ENCODE data around the gene SLC41A2.
"Not testable (repeated sequence)": the region's sequence is repeated elsewhere in the genome, so short reads cannot be mapped to it uniquely, and the experiment has no call there.

The SLC41A2 gene

GRCh38 chr12:104958001-104958804 is at the start of gene SLC41A2:
Gene SLC41A2 (minus strand): TSS chr12:104958290. CDS start chr12:104928527, 29,763 bp downstream.
- peak; percentile 74 for DNase-seq (ENCODE audit: low read depth)

- DNase-seq (ENCODE audit: low read depth): no peak
Observed at GRCh38 chr12:105001476-105001875, 43.4 kb upstream of the SLC41A2 start.

- DNase-seq (ENCODE audit: low read depth): no peak
Observed at GRCh38 chr12:104999347-104999685, 41.2 kb upstream of the SLC41A2 start.

GRCh38 chr12:104998423-104999346 is 40.6 kb upstream of the SLC41A2 start:
- no peak for DNase-seq (ENCODE audit: low read depth)

GRCh38 chr12:104997541-104997940 is 39.5 kb upstream of the SLC41A2 start:
- DNase-seq (ENCODE audit: low read depth): no peak

GRCh38 chr12:104994336-104994735 is 36.2 kb upstream of the SLC41A2 start:
- DNase-seq (ENCODE audit: low read depth): no peak

- no peak for DNase-seq (ENCODE audit: low read depth)
Observed at GRCh38 chr12:104991565-104992128, 33.6 kb upstream of the SLC41A2 start.

GRCh38 chr12:104990950-104991349 is 32.9 kb upstream of the SLC41A2 start:
- no peak for DNase-seq (ENCODE audit: low read depth)

- peak; percentile 44 for DNase-seq (ENCODE audit: low read depth)
Observed at GRCh38 chr12:104986022-104986941, 28.2 kb upstream of the SLC41A2 start, which contains the start of gene NOPCHAP1. Gene NOPCHAP1 (plus strand): TSS chr12:104986316. CDS start chr12:104986353, 37 bp downstream.

GRCh38 chr12:104985206-104985605 is 27.1 kb upstream of the SLC41A2 start:
- DNase-seq (ENCODE audit: low read depth): no peak

- not testable (repeated sequence) for DNase-seq (ENCODE audit: low read depth)
Observed at GRCh38 chr12:104977688-104978087, 19.6 kb upstream of the SLC41A2 start.

GRCh38 chr12:104976703-104977102 is 18.6 kb upstream of the SLC41A2 start:
- DNase-seq (ENCODE audit: low read depth): no peak

GRCh38 chr12:104975587-104976343 is 17.7 kb upstream of the SLC41A2 start:
- DNase-seq (ENCODE audit: low read depth): no peak

GRCh38 chr12:104974626-104975290 is 16.7 kb upstream of the SLC41A2 start:
- DNase-seq (ENCODE audit: low read depth): no peak

- no peak for DNase-seq (ENCODE audit: low read depth)
Observed at GRCh38 chr12:104973250-104973649, 15.2 kb upstream of the SLC41A2 start.

- DNase-seq (ENCODE audit: low read depth): no peak
Observed at GRCh38 chr12:104971306-104971705, 13.2 kb upstream of the SLC41A2 start.

GRCh38 chr12:104969343-104969742 is 11.3 kb upstream of the SLC41A2 start:
- no peak for DNase-seq (ENCODE audit: low read depth)

GRCh38 chr12:104966677-104967076 is 8.6 kb upstream of the SLC41A2 start:
- DNase-seq (ENCODE audit: low read depth): no peak

GRCh38 chr12:104964856-104965205 is 6.7 kb upstream of the SLC41A2 start:
- no peak for DNase-seq (ENCODE audit: low read depth)

GRCh38 chr12:104964167-104964855 is 6.2 kb upstream of the SLC41A2 start:
- no peak for DNase-seq (ENCODE audit: low read depth)

All from GM04503 (cell line).